ENCODE measurements around the gene PLEKHM3.
"Not testable (repeated sequence)": the region's sequence is repeated elsewhere in the genome, so short reads cannot be mapped to it uniquely, and the experiment has no call there.

- not testable (repeated sequence) for TF ChIP-seq CTCF, POLR2A (IDR thresholded peaks at IDR 0.05)
These were observed 76.1 kb downstream of the PLEKHM3 start for GRCh38 chr2:207949245-207949644.

Measured in right lobe of liver (tissue), 4 donors.